Cardiac fibroblast (primary cell): ENCODE measurements around the gene GPR142.

Source experiments
- DNase-seq, 2 donors: peaks; one replicate each; pipeline versions ENCODE4 v3.0.0 to v3.0.0-alpha.2; 2010; ENCODE audit warnings: low read depth in 2 of 2
- H3K4me3 ChIP-seq, 2 donors: replicated peaks in 1 of 2; 1 replicate in 1 of 2; 2 replicates in 1 of 2; pipeline ENCODE4 v1.5.1; 2011; ENCODE audit warnings: low read depth in 2 of 2, low read length in 2 of 2, mild to moderate bottlenecking in 2 of 2, moderate library complexity in 1 of 2
- TF ChIP-seq, protein P1 (sequence below): IDR thresholded peaks from one replicate; pipeline ENCODE4 v1.5.1; 2011; ENCODE audit warnings: low read depth, mild to moderate bottlenecking, low read length, inconsistent platforms

GPR142 gene, protein sequence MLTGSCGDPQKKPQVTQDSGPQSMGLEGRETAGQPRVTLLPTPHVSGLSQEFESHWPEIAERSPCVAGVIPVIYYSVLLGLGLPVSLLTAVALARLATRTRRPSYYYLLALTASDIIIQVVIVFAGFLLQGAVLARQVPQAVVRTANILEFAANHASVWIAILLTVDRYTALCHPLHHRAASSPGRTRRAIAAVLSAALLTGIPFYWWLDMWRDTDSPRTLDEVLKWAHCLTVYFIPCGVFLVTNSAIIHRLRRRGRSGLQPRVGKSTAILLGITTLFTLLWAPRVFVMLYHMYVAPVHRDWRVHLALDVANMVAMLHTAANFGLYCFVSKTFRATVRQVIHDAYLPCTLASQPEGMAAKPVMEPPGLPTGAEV

DNA sequence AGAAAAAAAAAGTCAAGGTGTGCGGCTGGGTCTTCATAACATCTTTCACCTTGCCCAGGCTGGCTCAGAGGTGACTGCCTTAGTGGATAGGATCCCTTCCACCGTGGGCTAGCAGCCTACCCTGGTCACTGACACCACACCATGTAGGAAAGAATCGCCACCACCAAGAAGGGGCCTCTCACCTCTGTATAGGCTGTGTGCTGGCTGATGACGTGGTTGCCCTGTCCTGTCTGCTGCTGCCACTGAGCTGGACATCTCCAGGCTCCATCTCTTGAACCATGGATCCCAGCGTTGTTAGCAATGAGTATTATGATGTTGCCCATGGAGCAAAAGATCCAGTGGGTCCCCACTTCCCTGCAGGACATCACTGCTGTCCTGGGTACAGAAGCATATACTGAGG, at the start of gene GPR142:
Gene GPR142, plus strand, starts transcription at position 301 of the 400 bp plus-strand sequence. CDS start 2,035 bp downstream, outside the sequence.
- DNase-seq: no peak
- TF ChIP-seq, protein P1, sequence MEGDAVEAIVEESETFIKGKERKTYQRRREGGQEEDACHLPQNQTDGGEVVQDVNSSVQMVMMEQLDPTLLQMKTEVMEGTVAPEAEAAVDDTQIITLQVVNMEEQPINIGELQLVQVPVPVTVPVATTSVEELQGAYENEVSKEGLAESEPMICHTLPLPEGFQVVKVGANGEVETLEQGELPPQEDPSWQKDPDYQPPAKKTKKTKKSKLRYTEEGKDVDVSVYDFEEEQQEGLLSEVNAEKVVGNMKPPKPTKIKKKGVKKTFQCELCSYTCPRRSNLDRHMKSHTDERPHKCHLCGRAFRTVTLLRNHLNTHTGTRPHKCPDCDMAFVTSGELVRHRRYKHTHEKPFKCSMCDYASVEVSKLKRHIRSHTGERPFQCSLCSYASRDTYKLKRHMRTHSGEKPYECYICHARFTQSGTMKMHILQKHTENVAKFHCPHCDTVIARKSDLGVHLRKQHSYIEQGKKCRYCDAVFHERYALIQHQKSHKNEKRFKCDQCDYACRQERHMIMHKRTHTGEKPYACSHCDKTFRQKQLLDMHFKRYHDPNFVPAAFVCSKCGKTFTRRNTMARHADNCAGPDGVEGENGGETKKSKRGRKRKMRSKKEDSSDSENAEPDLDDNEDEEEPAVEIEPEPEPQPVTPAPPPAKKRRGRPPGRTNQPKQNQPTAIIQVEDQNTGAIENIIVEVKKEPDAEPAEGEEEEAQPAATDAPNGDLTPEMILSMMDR: no peak
- no peak within 1 kb of the TSS for H3K4me3 ChIP-seq

DNA sequence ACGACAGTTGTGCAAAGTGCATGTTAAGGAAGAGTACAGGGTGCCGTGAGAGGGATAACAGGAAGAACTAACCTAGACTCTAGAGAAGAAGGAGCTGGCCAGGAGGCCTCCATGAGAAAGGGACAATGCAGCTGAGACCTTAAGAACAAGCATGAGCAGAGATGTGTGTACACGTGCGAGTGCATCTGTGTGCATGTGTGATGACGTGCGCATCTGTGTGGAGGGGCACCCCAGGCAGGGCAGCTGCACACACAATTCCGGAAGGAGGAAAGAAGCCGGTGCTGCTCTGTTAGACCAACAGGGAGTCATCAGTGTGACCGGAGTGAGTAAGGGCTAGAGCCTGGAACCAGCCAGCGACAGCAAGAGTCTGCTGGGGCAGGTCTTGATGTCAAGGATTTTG, 48.9 kb upstream of the GPR142 start:
- no peak overlapping the region for H3K4me3 ChIP-seq
- no peak for DNase-seq
- TF ChIP-seq, protein P1: no peak

DNA sequence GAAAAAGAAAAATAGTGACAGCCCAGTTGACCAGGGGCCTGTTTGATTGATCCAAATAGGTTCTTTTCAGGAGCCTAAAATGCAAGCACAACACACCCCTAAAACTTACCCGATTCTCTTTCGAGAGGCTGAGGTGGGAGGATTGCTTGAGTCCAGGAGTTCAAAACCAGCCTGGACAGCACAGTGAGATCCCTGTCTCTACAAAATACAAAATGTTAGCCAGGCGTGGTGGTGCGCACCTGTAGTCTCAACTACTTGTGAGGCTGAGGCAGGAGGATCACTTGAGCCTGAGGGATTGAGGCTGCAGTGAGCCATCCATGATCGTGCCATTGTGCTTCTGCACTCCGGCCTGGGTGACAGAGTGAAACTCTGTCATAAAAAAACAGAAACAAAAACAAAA, 42.8 kb upstream of the GPR142 start:
- no peak overlapping the region for H3K4me3 ChIP-seq
- DNase-seq: no peak
- TF ChIP-seq, protein P1: no peak

DNA sequence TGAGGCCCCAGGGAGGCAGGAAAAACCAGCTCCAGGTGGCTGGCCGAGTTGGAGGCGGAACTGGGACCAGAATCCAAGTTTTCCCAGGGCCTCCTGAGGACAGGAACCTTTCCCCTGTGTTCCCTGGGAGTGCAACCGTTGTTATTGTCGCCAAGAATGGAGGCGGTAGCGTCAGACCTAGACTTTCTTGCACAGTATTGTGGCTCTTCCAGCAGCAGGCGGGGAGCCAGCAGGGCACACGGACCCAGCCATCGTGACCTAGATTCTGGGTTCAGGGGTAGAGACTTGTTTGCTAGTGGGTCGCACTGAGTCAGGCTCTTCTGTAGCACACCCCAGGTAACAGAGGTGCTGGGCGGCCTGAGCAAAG, 41.9 kb upstream of the GPR142 start:
- no peak overlapping the region for H3K4me3 ChIP-seq
- no peak for DNase-seq
- TF ChIP-seq, protein P1: no peak

DNA sequence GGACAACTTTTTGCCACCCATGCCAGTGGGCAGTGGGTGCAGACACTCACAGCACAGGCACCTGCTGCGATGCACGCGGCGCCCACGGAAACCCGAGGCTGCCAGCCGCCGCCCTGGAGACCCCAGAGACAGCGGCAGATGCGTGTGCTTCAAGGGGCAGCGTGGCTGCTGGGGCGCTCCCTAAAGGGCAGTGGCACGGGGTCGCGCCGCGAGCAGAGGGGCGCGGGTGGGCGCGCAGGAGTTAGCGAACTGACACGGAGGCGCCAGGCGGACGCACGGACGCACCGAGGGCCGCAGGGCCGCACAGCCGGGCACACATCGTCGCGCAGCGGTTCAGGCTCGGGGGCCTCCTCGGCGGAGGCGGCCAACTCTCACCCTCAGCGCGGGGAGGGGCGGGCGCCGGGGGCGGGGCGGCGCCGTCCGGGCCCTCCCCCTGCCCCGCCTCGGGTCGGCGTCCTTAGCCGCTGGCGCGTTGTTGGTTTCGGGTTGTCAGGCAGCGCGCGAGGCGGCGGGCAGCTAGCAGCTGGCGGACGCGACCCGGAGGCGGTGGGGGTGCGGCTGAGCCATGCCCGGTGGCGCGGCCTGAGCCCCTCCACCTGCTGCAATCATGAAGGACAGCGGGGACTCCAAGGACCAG, 41.4 kb upstream of the GPR142 start, which contains the start of gene KIF19:
Gene KIF19, plus strand, starts transcription at position 484 of the 637 bp plus-strand sequence. Its CDS starts 124 bp downstream, at position 608.
- TF ChIP-seq, protein P1: no peak
- DNase-seq: peak in 1 of 2 donors; percentile 5
- no peak within 1 kb of the TSS for H3K4me3 ChIP-seq

DNA sequence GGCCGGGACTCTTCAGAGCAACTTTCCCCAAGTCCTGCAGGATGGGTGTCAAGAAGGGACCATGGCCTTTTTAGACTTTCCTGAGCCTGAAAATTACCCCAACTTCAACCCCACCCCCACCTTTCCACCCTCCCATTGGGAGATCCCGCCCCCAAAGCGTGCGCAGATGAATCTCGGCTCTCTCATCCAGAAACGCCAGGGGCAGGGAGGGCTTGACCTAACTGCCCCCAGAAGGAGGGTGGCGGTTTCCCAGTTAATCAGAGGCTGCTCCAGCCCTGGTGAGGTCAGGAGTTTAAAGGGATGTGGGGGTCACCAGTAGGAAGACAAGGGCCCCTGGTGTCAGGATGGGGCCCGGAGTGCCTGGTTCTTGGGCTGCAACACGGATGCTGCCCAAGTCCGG, 40.8 kb upstream of the GPR142 start:
- TF ChIP-seq, protein P1: no peak
- no peak for DNase-seq
- H3K4me3 ChIP-seq: no peak overlapping the region
